Measurements from ENCODE around the gene TASP1. TPM values are rescaled to one million over a fixed set of nuclear protein-coding genes. Genes with fewer than 3 reads are reported as not detected.

The TASP1 gene
- total and polyA plus RNA-seq, 2 donors (not counting 1 experiment from before 2014, with no cell fraction given), result 6.4 to 23.9 TPM

DNA sequence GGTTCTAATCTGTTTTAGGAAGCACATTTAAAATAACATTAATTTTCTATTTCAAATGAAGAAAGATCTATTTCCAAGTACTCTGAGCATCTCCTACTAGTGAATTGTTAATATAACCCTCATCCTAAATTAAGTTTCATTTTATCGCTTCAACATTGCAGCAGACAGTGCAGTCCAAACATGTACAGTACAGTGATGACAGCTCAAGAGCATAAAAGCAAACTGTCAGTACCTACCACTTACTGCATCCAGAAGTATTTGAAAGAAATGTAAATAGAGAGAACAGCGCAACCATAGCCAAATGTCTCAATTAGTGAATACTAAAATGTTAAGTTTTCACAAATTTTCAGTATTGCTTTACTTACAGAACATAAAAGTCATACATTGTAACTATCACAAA is 238.3 kb downstream of the TASP1 start:
- ChIA-PET CTCF (no interaction called here), POLR2A (no interaction called here)
- Mint-ChIP-seq H3K4me3 (no peak overlapping the region), H3K27ac (no peak overlapping the region), H3K9me3 (ENCODE audit: insufficient read depth) (no peaks in the 10 kb centered on the region), H3K27me3 (no peaks in the 10 kb centered on the region), H3K4me1 (no peaks in the 10 kb centered on the region)
- Histone ChIP-seq H3K4me3 (ENCODE audit: control extremely low read depth in 1 of 5, extremely low read depth in 1 of 5, insufficient read depth in 1 of 5, low read depth in 2 of 5, low read length in 4 of 5) (no peak overlapping the region), H3K36me3 (replicated peaks in 1 of 2; ENCODE audit: control extremely low read depth in 1 of 2, control insufficient read depth in 1 of 2, extremely low read depth in 1 of 2, insufficient read depth in 2 of 2, low read length in 1 of 2) (peaks cover 0 to 2% of the 10 kb centered on the region in 2 experiments), H3K4me2 (replicated peaks; ENCODE audit: low read depth, low read length, poor library complexity, severe bottlenecking) (no peak overlapping the region), H3K4me1 (ENCODE audit: control insufficient read depth in 2 of 2, insufficient read depth in 2 of 2, low read length in 2 of 2) (no peaks in the 10 kb centered on the region), H3K9ac (ENCODE audit: low read length) (no peak overlapping the region), H3K79me2 (ENCODE audit: control insufficient read depth, insufficient read depth, low read length) (no peaks in the 10 kb centered on the region), H3K27ac (ENCODE audit: low read length in 2 of 2) (no peak overlapping the region), H2AFZ (ENCODE audit: insufficient read depth, low read depth, low read length, poor library complexity, severe bottlenecking) (no peak overlapping the region), H4K20me1 (ENCODE audit: control insufficient read depth, insufficient read depth, low read length, poor library complexity, severe bottlenecking) (no peaks in the 10 kb centered on the region), H3K27me3 (replicated peaks in 1 of 4; ENCODE audit: control extremely low read depth in 1 of 4, control insufficient read depth in 3 of 4, insufficient read depth in 4 of 4, low read length in 3 of 4) (no peaks in the 10 kb centered on the region), H3K9me3 (ENCODE audit: control extremely low read depth in 1 of 3, control insufficient read depth in 2 of 3, insufficient read depth in 1 of 3, low read length in 2 of 3) (no peaks in the 10 kb centered on the region)
- TF ChIP-seq EZH2 (IDR thresholded peaks at IDR 0.05; ENCODE audit: borderline replicate concordance, insufficient read depth, low read depth, low read length, poor library complexity, severe bottlenecking) (no peak), CTCF (IDR thresholded peaks at IDR 0.05) (no peak)
- no CpG with 5 or more reads among the region's 2 CpGs for WGBS (ENCODE audit: insufficient coverage)
- no peak for DNase-seq
- no peak for ATAC-seq (ENCODE audit: low read depth)
- intact Hi-C loops (cut with micrococcal nuclease), result no loop called here

DNA sequence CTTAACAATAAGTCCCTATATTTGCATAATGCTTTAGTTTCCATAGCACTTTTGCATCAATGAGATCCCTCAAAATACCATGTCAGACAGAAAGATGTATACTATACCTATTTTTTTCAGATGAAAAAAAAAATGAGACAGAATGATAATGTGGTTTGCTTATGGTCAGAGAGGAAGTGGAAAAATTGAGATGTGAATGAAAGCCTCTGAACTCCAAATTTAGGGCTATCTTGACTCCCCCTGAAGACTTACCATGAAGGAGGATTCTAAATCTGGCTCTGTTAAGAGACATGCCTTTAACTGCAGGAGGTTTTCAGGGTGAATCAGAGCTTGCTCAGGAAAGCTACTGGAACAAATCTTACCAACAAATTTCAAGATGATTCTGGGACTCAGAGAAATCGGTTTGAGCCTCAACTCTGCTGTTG is 241.4 kb downstream of the TASP1 start:
- H2AFZ ChIP-seq (ENCODE audit: insufficient read depth, low read depth, low read length, poor library complexity, severe bottlenecking), result no peak overlapping the region
- no peaks in the 10 kb centered on the region for H3K27me3 ChIP-seq (replicated peaks in 1 of 4; ENCODE audit: control extremely low read depth in 1 of 4, control insufficient read depth in 3 of 4, insufficient read depth in 4 of 4, low read length in 3 of 4)
- no peaks in the 10 kb centered on the region for H3K9me3 ChIP-seq (ENCODE audit: control extremely low read depth in 1 of 3, control insufficient read depth in 2 of 3, insufficient read depth in 1 of 3, low read length in 2 of 3)
- CTCF ChIA-PET, result no interaction called here
- no peak overlapping the region for H3K4me3 ChIP-seq (ENCODE audit: control extremely low read depth in 1 of 5, extremely low read depth in 1 of 5, insufficient read depth in 1 of 5, low read depth in 2 of 5, low read length in 4 of 5)
- no peak for TF ChIP-seq CTCF (IDR thresholded peaks at IDR 0.05)
- TF ChIP-seq EZH2 (IDR thresholded peaks at IDR 0.05; ENCODE audit: borderline replicate concordance, insufficient read depth, low read depth, low read length, poor library complexity, severe bottlenecking), result no peak
- H3K79me2 ChIP-seq (ENCODE audit: control insufficient read depth, insufficient read depth, low read length), result no peaks in the 10 kb centered on the region
- H3K36me3 ChIP-seq (replicated peaks in 1 of 2; ENCODE audit: control extremely low read depth in 1 of 2, control insufficient read depth in 1 of 2, extremely low read depth in 1 of 2, insufficient read depth in 2 of 2, low read length in 1 of 2), result peaks cover 2 to 4% of the 10 kb centered on the region in 2 experiments
- H3K4me3 Mint-ChIP-seq, result no peak overlapping the region
- WGBS (ENCODE audit: insufficient coverage), result no CpG with 5 or more reads among the region's 1 CpG
- H3K4me1 Mint-ChIP-seq, result no peaks in the 10 kb centered on the region
- no peaks in the 10 kb centered on the region for H4K20me1 ChIP-seq (ENCODE audit: control insufficient read depth, insufficient read depth, low read length, poor library complexity, severe bottlenecking)
- no peak overlapping the region for H3K27ac ChIP-seq (ENCODE audit: low read length in 2 of 2)
- no peak for DNase-seq
- no peak overlapping the region for H3K4me2 ChIP-seq (replicated peaks; ENCODE audit: low read depth, low read length, poor library complexity, severe bottlenecking)
- no peak overlapping the region for H3K27ac Mint-ChIP-seq
- H3K4me1 ChIP-seq (ENCODE audit: control insufficient read depth in 2 of 2, insufficient read depth in 2 of 2, low read length in 2 of 2), result no peaks in the 10 kb centered on the region
- POLR2A ChIA-PET, result no interaction called here
- no peak for ATAC-seq (ENCODE audit: low read depth)
- H3K27me3 Mint-ChIP-seq, result no peaks in the 10 kb centered on the region
- intact Hi-C loops (cut with micrococcal nuclease), result no loop called here
- H3K9me3 Mint-ChIP-seq (ENCODE audit: insufficient read depth), result no peaks in the 10 kb centered on the region
- H3K9ac ChIP-seq (ENCODE audit: low read length), result no peak overlapping the region

Data from B cell (primary cell).